HG03565 (cell line): ENCODE measurements around the gene CDH4.
"Not testable (repeated sequence)": the region's sequence is repeated elsewhere in the genome, so short reads cannot be mapped to it uniquely, and the experiment has no call there.

Experiments used
- ATAC-seq: cut with Tn5 transposase; IDR thresholded peaks from one replicate; pipeline ENCODE4 v1.9.1; 2021; ENCODE audit warnings: mild to moderate bottlenecking, moderate library complexity; ENCODE audit not compliant: unreplicated experiment

The CDH4 gene

GRCh38 chr20:61839912-61840778 is 588.1 kb downstream of the CDH4 start:
- ATAC-seq: no peak

- ATAC-seq: no peak
Measured at GRCh38 chr20:61840779-61841455, 588.9 kb downstream of the CDH4 start.

GRCh38 chr20:61841551-61841950 is 589.5 kb downstream of the CDH4 start:
- ATAC-seq: no peak

DNA sequence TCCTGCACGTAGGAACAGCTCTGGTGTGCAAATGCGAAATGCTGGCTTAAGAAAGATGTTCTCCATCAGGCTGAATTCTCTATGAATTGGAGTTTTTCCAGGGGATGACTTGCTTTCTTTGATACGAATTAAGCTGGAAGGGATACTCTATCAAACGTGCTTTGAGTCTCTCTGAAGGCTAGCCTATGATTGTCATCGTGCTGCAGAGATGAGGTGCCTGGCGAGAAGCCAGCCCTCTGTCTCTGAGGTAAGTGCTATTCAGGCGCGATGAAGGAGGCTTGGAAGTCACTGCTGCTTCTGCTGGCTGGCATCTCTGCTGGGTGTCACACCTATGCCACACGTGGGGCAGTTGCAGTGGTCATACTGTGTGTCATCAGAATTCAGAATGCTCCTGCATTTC is 589.9 kb downstream of the CDH4 start:
- no peak for ATAC-seq

GRCh38 chr20:61844621-61845020 is 592.6 kb downstream of the CDH4 start:
- no peak for ATAC-seq

GRCh38 chr20:61845233-61845671 is 593.2 kb downstream of the CDH4 start:
- ATAC-seq: no peak

DNA sequence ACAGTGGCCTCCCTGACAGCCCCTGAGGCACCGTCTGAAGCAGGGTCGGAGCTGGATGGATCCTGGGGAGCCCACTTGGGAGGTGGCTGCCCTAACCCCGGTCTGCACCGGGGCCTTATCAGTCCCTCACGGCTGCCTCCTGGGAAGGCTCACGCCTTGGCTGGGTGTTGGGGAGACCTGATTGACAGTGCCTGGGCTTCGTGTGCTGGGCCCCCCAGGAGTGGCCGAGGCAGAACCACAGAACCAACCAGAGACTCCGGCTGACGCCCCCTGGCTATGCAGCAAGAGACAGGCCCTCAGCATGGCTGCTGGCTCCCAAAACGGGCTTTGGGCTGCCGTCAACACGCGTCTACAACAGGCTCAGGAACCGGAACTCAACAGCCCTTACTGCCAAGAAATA is 594.0 kb downstream of the CDH4 start:
- ATAC-seq: no peak

DNA sequence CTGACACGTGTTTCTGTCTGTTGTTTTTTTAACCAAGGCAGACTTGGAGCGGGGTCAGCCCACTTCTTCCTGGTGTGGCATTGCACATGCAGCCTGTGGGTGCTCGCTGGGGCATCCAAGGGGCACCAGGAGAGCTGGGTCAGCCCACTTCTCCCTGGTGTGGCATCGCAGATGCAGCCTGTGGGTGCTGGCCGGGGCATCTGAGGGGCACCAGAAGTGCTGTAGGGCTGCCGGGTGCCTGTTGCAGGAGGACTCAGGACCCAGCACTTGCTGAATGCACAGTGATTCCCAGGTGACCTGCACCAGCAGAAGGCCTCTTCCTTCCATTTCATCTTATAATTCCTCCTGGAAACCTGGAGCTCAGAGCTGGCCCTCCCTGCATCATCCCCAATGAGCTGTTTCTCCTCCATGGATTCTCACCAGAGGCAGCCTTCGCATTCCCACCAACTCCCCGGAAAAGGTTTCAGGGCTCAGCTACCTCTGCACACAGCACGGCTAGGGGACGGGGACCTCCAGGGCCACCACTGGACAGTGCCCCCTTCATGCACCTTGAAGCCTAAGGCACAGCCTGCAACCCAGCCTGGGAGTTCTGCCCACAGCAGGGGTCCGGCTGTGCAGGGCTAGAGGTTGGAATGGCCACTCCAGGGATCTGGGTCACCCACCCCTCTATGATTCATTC is 594.8 kb downstream of the CDH4 start:
- no peak for ATAC-seq

GRCh38 chr20:61847420-61847748 is 595.3 kb downstream of the CDH4 start:
- no peak for ATAC-seq

GRCh38 chr20:61847986-61848385 is 595.9 kb downstream of the CDH4 start:
- no peak for ATAC-seq

GRCh38 chr20:61848851-61849250 is 596.8 kb downstream of the CDH4 start:
- no peak for ATAC-seq

DNA sequence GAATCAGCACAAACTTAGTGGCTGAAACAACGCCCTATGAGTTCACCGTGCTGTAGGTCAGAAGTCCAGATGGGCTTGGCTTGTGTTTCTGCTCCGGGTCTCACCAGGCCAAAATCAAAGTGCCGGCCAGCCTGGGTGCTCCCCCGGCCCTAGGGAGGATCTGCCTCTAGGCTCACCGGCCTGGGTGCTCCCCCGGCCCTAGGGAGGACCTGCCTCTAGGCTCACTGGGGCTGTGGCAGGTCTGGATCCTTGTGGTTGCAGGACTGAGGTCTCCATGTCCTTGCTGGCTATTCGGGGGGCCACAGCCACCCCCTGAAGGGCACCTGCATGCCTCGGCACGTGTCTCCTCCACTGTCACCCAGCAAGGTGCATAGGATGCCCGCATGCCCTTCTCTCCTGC is 597.3 kb downstream of the CDH4 start:
- no peak for ATAC-seq

- no peak for ATAC-seq
Measured at GRCh38 chr20:61849822-61850221, 597.8 kb downstream of the CDH4 start.

DNA sequence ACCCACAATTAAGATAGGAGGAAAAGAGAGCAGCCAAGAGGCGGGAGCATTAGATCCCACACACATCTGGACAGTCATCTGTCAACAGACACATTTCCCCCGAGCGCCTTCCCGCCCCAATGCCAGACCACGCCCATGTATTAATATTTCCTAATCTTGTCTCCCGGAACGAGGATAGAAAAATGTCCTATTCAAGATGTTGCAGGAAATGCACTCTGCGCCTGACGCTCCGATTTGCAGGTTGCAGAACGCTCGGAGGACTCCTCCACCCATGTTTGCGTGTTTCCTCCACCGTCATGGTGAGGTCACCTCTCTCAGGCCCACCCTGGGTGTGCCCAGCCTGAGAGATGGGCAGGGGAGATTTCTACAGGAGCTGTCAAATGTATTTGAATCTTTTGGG is 598.4 kb downstream of the CDH4 start:
- no peak for ATAC-seq

DNA sequence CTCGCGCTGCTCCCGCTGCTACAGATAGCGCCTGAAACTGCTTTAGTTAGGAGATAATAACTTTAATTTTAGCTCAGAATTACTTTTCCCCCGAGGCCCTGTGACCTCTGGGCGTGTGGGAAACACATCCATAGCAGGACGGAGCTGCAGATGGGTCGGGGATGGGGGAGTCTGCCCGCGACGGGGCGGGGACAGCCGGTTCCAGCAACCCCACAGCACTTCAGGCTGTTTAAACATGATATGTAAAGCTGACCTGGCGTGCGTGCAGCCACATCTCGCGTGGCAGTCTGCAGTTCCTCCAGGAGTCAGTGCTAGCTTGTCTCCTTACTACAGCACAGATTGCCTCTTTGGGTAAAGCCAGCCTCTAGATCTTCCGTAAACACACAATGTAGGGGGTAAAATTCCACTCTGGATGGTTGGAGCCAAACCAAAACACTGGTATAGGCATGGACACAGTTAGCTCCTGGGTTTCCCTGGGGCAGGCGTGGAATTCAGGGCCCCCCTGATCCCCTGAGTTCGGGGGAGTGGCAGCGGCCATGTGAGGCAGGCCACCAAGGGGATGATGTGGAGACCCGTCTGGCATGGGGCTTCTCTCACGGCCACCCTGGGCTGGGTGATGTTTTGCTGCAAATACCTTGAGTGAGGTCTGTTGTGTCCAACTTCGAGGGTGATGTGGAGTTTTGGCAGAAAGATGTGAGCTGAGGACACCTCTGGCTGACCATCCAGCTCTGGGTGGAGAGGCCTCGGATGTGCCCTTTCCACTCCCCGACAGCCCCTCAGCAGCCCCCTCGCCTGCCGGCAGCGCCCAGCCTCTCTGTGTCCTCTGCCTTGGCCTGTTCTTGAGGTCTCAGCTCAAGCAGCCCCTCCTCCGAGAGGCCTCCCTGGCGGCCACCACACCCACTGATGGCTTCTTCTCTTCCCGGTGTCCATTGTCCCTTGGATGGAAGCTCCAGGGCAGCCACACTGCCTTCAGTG is 599.2 kb downstream of the CDH4 start:
- ATAC-seq: no peak

DNA sequence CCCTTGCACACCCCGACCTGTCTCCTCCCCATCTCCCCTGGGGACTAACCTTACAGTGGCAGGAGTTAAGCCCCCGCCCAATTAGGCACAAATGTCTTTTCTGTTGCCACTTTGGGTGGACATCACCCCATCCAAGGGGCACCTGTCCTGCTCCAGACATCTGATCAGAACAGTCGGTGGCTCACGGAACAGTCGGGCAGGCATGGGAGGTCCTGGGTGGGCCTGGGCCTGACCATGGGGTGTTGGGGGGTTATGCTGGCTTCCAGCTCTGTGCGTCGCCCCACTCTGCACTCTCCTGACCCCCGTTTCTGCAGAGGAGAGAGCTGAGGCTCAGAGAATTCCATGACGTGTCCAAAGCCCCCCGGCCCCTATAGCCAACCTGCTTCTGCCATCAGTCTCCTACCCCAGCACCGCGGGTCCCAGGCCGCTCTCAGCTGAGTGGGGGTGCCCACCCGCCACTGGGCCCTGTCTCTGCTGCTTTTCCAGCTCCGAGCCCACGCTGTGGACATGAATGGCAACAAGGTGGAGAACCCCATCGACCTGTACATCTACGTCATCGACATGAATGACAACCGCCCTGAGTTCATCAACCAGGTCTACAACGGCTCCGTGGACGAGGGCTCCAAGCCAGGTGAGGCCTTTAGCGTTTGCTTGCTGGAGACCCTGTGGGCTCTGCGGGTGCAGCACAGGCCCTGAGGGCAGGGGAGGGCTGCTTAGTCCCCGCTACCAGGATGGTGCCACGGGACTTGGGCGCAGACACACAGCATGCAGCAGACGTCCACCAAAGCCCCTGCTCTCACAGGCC is 600.4 kb downstream of the CDH4 start:
- ATAC-seq: no peak

DNA sequence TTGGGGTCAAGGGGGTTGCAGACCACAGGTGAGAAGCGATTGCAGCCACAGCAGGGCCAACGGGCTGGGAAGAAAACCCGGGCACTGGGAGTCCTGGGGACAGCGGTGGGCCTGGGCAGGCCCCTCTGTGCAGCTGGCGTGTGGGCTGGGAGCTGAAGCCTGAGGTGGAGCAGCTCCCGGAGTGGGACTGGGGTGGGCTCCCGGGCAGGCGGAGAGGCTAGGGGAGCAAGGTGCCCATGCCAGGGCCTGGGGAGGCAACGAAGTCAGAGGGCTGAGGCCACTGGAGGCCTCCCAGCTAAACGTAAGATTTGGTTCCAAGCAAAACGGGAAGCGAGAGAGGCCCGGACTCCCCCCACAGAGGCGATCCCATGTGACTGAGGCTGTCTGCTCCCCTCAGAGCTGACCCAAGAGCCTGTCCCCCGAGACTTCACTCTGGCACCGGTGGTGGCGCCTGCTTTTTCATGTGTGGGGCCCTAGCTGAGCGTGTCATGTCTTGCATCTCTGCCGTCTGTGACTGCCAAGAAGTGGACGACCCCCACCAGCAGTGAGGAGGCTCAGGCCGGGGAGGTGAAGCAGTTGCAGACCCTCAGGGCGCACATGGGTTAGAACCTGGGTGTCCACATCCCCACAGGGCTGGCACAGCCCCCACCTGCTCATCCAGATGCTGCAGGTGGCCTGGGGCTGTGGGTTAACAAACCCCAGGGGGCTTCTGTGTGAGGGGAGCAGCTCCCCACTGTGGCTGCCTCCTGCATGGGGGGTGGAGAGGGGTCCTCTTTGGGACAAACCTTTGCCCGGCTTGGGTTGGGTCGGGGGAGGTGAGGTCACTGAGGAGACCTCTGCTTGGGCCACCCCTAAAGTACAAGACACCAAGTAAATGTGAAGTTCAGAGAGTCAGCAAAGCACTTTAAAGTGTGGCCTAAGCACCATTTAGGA is 601.3 kb downstream of the CDH4 start:
- ATAC-seq: no peak

DNA sequence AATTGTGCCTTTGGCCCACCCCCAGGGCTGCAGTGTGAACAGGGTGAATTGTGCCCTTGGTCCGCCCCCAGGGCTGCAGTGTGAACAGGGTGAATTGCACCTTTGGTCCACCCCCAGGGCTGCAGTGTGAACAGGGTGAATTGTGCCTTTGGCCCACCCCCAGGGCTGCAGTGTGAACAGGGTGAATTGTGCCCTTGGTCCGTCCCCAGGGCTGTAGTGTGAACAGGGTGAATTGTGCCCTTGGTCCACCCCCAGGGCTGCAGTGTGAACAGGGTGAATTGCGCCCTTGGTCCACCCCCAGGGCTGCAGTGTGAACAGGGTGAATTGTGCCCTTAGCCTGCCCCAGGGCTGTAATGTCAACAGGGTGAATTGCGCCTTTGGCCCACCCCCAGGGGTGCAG is 602.5 kb downstream of the CDH4 start:
- ATAC-seq: not testable (repeated sequence)

DNA sequence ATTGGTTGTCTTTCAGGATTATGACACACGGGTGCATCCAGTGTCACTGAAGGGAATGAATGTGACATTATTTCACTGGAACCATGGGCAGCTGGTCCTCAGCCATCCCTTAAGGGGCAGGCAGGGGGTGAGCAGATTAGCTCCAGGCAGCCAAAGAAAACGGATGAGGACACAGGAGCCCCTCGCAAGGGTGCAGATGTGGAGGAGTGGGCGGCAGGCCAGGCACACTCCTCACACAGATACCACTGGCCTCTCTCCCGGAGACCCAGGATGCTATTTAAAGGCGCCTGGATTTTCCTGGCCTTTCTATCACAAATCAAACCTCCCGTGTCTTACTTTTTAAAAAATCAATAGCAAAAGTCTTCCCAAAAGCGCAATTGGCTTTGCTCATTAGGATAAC is 603.2 kb downstream of the CDH4 start:
- ATAC-seq: no peak
